ENCODE data around the gene MX1. TPM values are rescaled to one million over a fixed set of nuclear protein-coding genes. Genes with fewer than 3 reads are reported as not detected.

Gene MX1
- total RNA-seq (2021) (6.4 and 10.7 TPM in 2 replicates), Bru-seq, nascent RNA (percentile 38 among the genes with signal in this experiment), BruChase-seq, experiment 1, labeled RNA remaining after a 2-hour chase (percentile 37 among the genes with signal in this experiment), BruChase-seq, experiment 2, labeled RNA remaining after a 6-hour chase (percentile 42 among the genes with signal in this experiment)
- long read RNA-seq, transcript MX1-202 (17 exons, 2,850 nt) = major isoform, 7 of 13 reads
- long read RNA-seq, partial matches to known transcripts = 4 of 13 reads
- long read RNA-seq, other reads (novel, unspliced or antisense) = 2 of 13 reads

GRCh38 chr21:41425954-41426675 is at the start of gene MX1:
TSS of gene MX1 (plus strand) at chr21:41426239. CDS start at chr21:41432071, 5,832 bp downstream.
- H3K36me3 ChIP-seq (ENCODE audit: low read depth) = no peaks in the 10 kb centered on the region
- DNase-seq = peak in 1 of 2 experiments; percentile 57
- no peak within 1 kb of the TSS for H3K27ac ChIP-seq
- POLR2A ChIA-PET (ENCODE audit: unreplicated experiment) = interaction anchor here (0.5 kb wide), 1 partner anchor 117 kb away, joined by 3 read pairs; no protein-coding TSS in a partner anchor
- H3F3A ChIP-seq (ENCODE audit: insufficient read depth, low read depth) = no peaks in the 10 kb centered on the region
- H4K20me1 ChIP-seq (ENCODE audit: insufficient read depth) = no peaks in the 10 kb centered on the region
- peak within 1 kb of the TSS; percentile 44; the same call in 1 of the 2 replicates for H3K4me2 ChIP-seq
- H2AFZ ChIP-seq = no peak within 1 kb of the TSS
- no peaks in the 10 kb centered on the region for H3K9me2 ChIP-seq (ENCODE audit: insufficient read depth)
- H3K4me3 ChIP-seq = no peak within 1 kb of the TSS
- H3K4me1 ChIP-seq (replicated peaks; ENCODE audit: insufficient read depth) = no peaks in the 10 kb centered on the region
- intact Hi-C loops (cut with micrococcal nuclease; ENCODE audit: unreplicated experiment) = loop anchor here (2.0 kb wide), 1 partner anchor 59 kb away; no protein-coding TSS in a partner anchor
- H3K27me3 ChIP-seq (ENCODE audit: insufficient read depth, low read depth) = no peaks in the 10 kb centered on the region
- no peaks in the 10 kb centered on the region for H3K9me3 ChIP-seq (ENCODE audit: insufficient read depth, low read depth)
- H3K79me2 ChIP-seq (ENCODE audit: low read depth) = no peaks in the 10 kb centered on the region
- BruUV-seq (replicated peaks) = no TSS peak
- CTCF ChIA-PET = no interaction called here
- TF ChIP-seq EZH2 (IDR thresholded peaks at IDR 0.05; ENCODE audit: low read depth) (no peak), CTCF (conservative IDR thresholded peaks at IDR 0.05) (no peak)

- H3K27me3 ChIP-seq (ENCODE audit: insufficient read depth, low read depth) = no peaks in the 10 kb centered on the region
- H3K36me3 ChIP-seq (ENCODE audit: low read depth) = no peaks in the 10 kb centered on the region
- TF ChIP-seq EZH2 (IDR thresholded peaks at IDR 0.05; ENCODE audit: low read depth) = no peak
- no peak for TF ChIP-seq CTCF (conservative IDR thresholded peaks at IDR 0.05)
- BruUV-seq (replicated peaks) = no TSS peak
- H3K4me2 ChIP-seq = no peak overlapping the region
- no peaks in the 10 kb centered on the region for H3K9me2 ChIP-seq (ENCODE audit: insufficient read depth)
- CTCF ChIA-PET = no interaction called here
- no peak overlapping the region for H2AFZ ChIP-seq
- POLR2A ChIA-PET (ENCODE audit: unreplicated experiment) = no interaction called here
- DNase-seq = no peak
- no peaks in the 10 kb centered on the region for H3K4me1 ChIP-seq (replicated peaks; ENCODE audit: insufficient read depth)
- H4K20me1 ChIP-seq (ENCODE audit: insufficient read depth) = no peaks in the 10 kb centered on the region
- no peaks in the 10 kb centered on the region for H3F3A ChIP-seq (ENCODE audit: insufficient read depth, low read depth)
- no peaks in the 10 kb centered on the region for H3K79me2 ChIP-seq (ENCODE audit: low read depth)
- no peak overlapping the region for H3K4me3 ChIP-seq
- H3K9me3 ChIP-seq (ENCODE audit: insufficient read depth, low read depth) = no peaks in the 10 kb centered on the region
- H3K27ac ChIP-seq = no peak overlapping the region
- intact Hi-C loops (cut with micrococcal nuclease; ENCODE audit: unreplicated experiment) = no loop called here
Measured at GRCh38 chr21:41377715-41378114, 48.3 kb upstream of the MX1 start.

- H3K9me3 ChIP-seq (ENCODE audit: insufficient read depth, low read depth) = no peaks in the 10 kb centered on the region
- H3F3A ChIP-seq (ENCODE audit: insufficient read depth, low read depth) = no peaks in the 10 kb centered on the region
- CTCF ChIA-PET = no interaction called here
- no peak for TF ChIP-seq EZH2 (IDR thresholded peaks at IDR 0.05; ENCODE audit: low read depth)
- no peak for TF ChIP-seq CTCF (conservative IDR thresholded peaks at IDR 0.05)
- H4K20me1 ChIP-seq (ENCODE audit: insufficient read depth) = no peaks in the 10 kb centered on the region
- H3K4me3 ChIP-seq = no peak overlapping the region
- H3K27me3 ChIP-seq (ENCODE audit: insufficient read depth, low read depth) = no peaks in the 10 kb centered on the region
- H3K36me3 ChIP-seq (ENCODE audit: low read depth) = no peaks in the 10 kb centered on the region
- H3K79me2 ChIP-seq (ENCODE audit: low read depth) = no peaks in the 10 kb centered on the region
- H3K4me1 ChIP-seq (replicated peaks; ENCODE audit: insufficient read depth) = no peaks in the 10 kb centered on the region
- H3K4me2 ChIP-seq = no peak overlapping the region
- no peak for DNase-seq
- intact Hi-C loops (cut with micrococcal nuclease; ENCODE audit: unreplicated experiment) = no loop called here
- H2AFZ ChIP-seq = no peak overlapping the region
- POLR2A ChIA-PET (ENCODE audit: unreplicated experiment) = no interaction called here
- H3K9me2 ChIP-seq (ENCODE audit: insufficient read depth) = no peaks in the 10 kb centered on the region
- H3K27ac ChIP-seq = no peak overlapping the region
- no TSS peak for BruUV-seq (replicated peaks)
Measured at GRCh38 chr21:41378849-41379248, 47.2 kb upstream of the MX1 start.

Data from PC-9 (cell line).